ENCODE results near the gene GSS. TPM values are rescaled to one million over a fixed set of nuclear protein-coding genes. Genes with fewer than 3 reads are reported as not detected.

The GSS gene
- total RNA-seq, 4 donors from 2014 or later = 45.7 to 81.8 (median 62.4) TPM

- 87 to 88% methylated on average over 18 of the region's 18 CpGs for WGBS, 2 donors
- intact Hi-C loops (cut with DNase I) = no loop called here
- peaks cover 13 to 26% of the 10 kb centered on the region in 2 donors for H3K36me3 ChIP-seq
- DNase-seq = no peak
- H3K27ac ChIP-seq = no peak overlapping the region
- TF ChIP-seq, protein P1, sequence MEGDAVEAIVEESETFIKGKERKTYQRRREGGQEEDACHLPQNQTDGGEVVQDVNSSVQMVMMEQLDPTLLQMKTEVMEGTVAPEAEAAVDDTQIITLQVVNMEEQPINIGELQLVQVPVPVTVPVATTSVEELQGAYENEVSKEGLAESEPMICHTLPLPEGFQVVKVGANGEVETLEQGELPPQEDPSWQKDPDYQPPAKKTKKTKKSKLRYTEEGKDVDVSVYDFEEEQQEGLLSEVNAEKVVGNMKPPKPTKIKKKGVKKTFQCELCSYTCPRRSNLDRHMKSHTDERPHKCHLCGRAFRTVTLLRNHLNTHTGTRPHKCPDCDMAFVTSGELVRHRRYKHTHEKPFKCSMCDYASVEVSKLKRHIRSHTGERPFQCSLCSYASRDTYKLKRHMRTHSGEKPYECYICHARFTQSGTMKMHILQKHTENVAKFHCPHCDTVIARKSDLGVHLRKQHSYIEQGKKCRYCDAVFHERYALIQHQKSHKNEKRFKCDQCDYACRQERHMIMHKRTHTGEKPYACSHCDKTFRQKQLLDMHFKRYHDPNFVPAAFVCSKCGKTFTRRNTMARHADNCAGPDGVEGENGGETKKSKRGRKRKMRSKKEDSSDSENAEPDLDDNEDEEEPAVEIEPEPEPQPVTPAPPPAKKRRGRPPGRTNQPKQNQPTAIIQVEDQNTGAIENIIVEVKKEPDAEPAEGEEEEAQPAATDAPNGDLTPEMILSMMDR (IDR thresholded peaks at IDR 0.05) = no peak
- TF ChIP-seq POLR2A (IDR thresholded peaks at IDR 0.05) = no peak
- H3K4me3 ChIP-seq (replicated peaks in 1 of 3) = no peak overlapping the region
- H3K27me3 ChIP-seq = no peaks in the 10 kb centered on the region
- no peaks in the 10 kb centered on the region for H3K9me3 ChIP-seq
- H3K4me1 ChIP-seq = no peaks in the 10 kb centered on the region
These were observed 35.1 kb upstream of the GSS start for GRCh38 chr20:34990661-34991214.

- no peak for TF ChIP-seq POLR2A (IDR thresholded peaks at IDR 0.05)
- TF ChIP-seq, protein P1 (IDR thresholded peaks at IDR 0.05) = no peak
- no peaks in the 10 kb centered on the region for H3K27me3 ChIP-seq
These were observed 34.6 kb upstream of the GSS start for GRCh38 chr20:34990231-34990630.

DNA sequence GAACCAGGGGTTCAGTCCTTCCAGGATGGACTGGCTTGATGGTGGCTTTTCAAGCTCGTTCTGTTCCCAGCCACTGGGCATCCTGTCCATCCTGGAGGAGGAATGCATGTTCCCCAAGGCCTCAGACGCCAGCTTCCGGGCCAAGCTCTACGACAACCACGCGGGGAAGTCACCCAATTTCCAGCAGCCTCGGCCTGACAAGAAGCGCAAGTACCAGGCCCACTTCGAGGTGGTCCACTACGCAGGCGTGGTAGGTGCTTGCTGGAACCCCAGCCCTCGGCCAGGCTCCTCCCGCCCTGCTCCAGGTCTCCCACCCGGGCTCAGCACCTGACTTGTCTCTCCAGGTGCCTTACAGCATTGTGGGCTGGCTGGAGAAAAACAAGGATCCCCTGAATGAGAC, 34.1 kb upstream of the GSS start:
- Histone ChIP-seq H3K27me3 (no peaks in the 10 kb centered on the region), H3K4me3 (replicated peaks in 1 of 3) (no peak overlapping the region), H3K27ac (no peak overlapping the region), H3K9me3 (no peaks in the 10 kb centered on the region), H3K36me3 (peaks cover 11 to 15% of the 10 kb centered on the region in 2 donors), H3K4me1 (no peaks in the 10 kb centered on the region)
- intact Hi-C loops (cut with DNase I) = no loop called here
- 78 to 95% methylated on average over 10 to 11 of the region's 14 CpGs for whole genome bisulfite sequencing, 2 donors
- no peak for DNase-seq
- TF ChIP-seq, protein P1 (IDR thresholded peaks at IDR 0.05) = no peak
- TF ChIP-seq POLR2A (IDR thresholded peaks at IDR 0.05) = no peak

More at GRCh38 chr20:34990231-34990630, 34.6 kb upstream of the GSS start:
- no peak for DNase-seq
- Histone ChIP-seq H3K4me1 (no peaks in the 10 kb centered on the region), H3K9me3 (no peaks in the 10 kb centered on the region), H3K36me3 (peaks cover 13 to 21% of the 10 kb centered on the region in 2 donors), H3K4me3 (replicated peaks in 1 of 3) (no peak overlapping the region), H3K27ac (no peak overlapping the region)
- intact Hi-C loops (cut with DNase I) = no loop called here
- 82 to 83% methylated on average over 11 of the region's 11 CpGs for WGBS, 2 donors

GRCh38 chr20:34989118-34989517, 33.5 kb upstream of the GSS start:
- Histone ChIP-seq H3K4me3 (replicated peaks in 1 of 3) (no peak overlapping the region), H3K36me3 (peaks cover 10 to 12% of the 10 kb centered on the region in 2 donors), H3K9me3 (no peaks in the 10 kb centered on the region), H3K27me3 (no peaks in the 10 kb centered on the region), H3K27ac (no peak overlapping the region), H3K4me1 (no peaks in the 10 kb centered on the region)
- intact Hi-C loops (cut with DNase I) = no loop called here
- DNase-seq = no peak
- 93 to 95% methylated on average over 4 of the region's 4 CpGs for WGBS, 2 donors
- TF ChIP-seq, protein P1 (IDR thresholded peaks at IDR 0.05) = no peak
- TF ChIP-seq POLR2A (IDR thresholded peaks at IDR 0.05) = no peak

GRCh38 chr20:34988191-34988540, 32.6 kb upstream of the GSS start:
- H3K4me1 ChIP-seq = peaks cover 0 to 7% of the 10 kb centered on the region in 2 donors
- no peak overlapping the region for H3K4me3 ChIP-seq (replicated peaks in 1 of 3)
- no peak for DNase-seq
- H3K9me3 ChIP-seq = no peaks in the 10 kb centered on the region
- intact Hi-C loops (cut with DNase I) = no loop called here
- 82 to 84% methylated on average over 11 to 12 of the region's 12 CpGs for WGBS, 2 donors
- H3K27ac ChIP-seq = no peak overlapping the region
- peaks cover under 1 to 3% of the 10 kb centered on the region in 2 donors for H3K36me3 ChIP-seq
- H3K27me3 ChIP-seq = no peaks in the 10 kb centered on the region
- no peak for TF ChIP-seq POLR2A (IDR thresholded peaks at IDR 0.05)
- TF ChIP-seq, protein P1 (IDR thresholded peaks at IDR 0.05) = no peak

Data from thyroid gland (tissue), 4 donors.